Kidney (tissue), 14 donors: Measurements from ENCODE around the gene ECHDC3. TPM values are rescaled to one million over a fixed set of nuclear protein-coding genes. Genes with fewer than 3 reads are reported as not detected.

Source experiments
- DNase-seq, 5 donors: peaks; one replicate each; pipeline ENCODE4 v3.0.0-alpha.2; 2013 to 2020
- FAIRE-seq: peaks from 2 replicates; lab custom pipeline; 2012; peaks lifted over from hg19 to GRCh38; lab: Jason Lieb, UNC
- H3K27ac ChIP-seq, 2 donors: one replicate each; pipeline ENCODE4 v1.7.0; 2013; ENCODE audit warnings: low read depth in 2 of 2, low read length in 2 of 2, inconsistent platforms in 1 of 2
- H3K27me3 ChIP-seq: one replicate; pipeline ENCODE4 v1.7.1; 2013; ENCODE audit warnings: low read length, inconsistent platforms; ENCODE audit not compliant: control insufficient read depth, insufficient read depth
- H3K36me3 ChIP-seq, 3 donors: one replicate each; pipeline versions ENCODE4 v1.7.0 to v1.7.1; 2013; ENCODE audit warnings: low read length in 3 of 3, control low read depth in 1 of 3, inconsistent platforms in 1 of 3; ENCODE audit not compliant: insufficient read depth in 3 of 3, control insufficient read depth in 2 of 3
- H3K4me1 ChIP-seq, 3 donors: one replicate each; pipeline versions ENCODE4 v1.7.0 to v1.7.1; 2013; ENCODE audit warnings: low read length in 3 of 3, inconsistent platforms in 1 of 3, low read depth in 1 of 3; ENCODE audit not compliant: control insufficient read depth in 2 of 3, insufficient read depth in 2 of 3
- H3K4me3 ChIP-seq, 3 donors: one replicate each; pipeline versions ENCODE4 v1.7.0 to v1.8.1; 2013; ENCODE audit warnings: low read length in 3 of 3, control low read depth in 1 of 3, inconsistent platforms in 1 of 3
- H3K9ac ChIP-seq, 3 donors: one replicate each; pipeline versions ENCODE4 v1.7.0 to v1.7.1; 2013; ENCODE audit warnings: low read length in 3 of 3, control low read depth in 1 of 3, inconsistent platforms in 1 of 3
- H3K9me3 ChIP-seq, 3 donors: one replicate each; pipeline versions ENCODE4 v1.7.0 to v1.7.1; 2013; ENCODE audit warnings: low read length in 3 of 3, control low read depth in 1 of 3, inconsistent platforms in 1 of 3; ENCODE audit not compliant: control insufficient read depth in 2 of 3, insufficient read depth in 1 of 3
- intact Hi-C: fragments of 100-400 bp; cut with DNase I; formaldehyde crosslinking; loops from one replicate; pipeline ENCODE4 v1.11.1; 2022
- polyA plus RNA-seq: library from polyadenylated mRNA; stranded (reverse); fragments of 350-450 nt; fragmentation: Illumina TruSeq; extraction: RNeasy Lipid Tissue Mini Kit (QIAGEN cat#74804); gene quantifications from one replicate; pipeline ENCODE4 v1.2.3, GENCODE V29; 2014; ENCODE audit warnings: low read depth, low replicate concordance; ENCODE audit not compliant: insufficient read depth
- total RNA-seq: library from RNA; stranded (reverse); fragmentation: NEBNext Ultra II Directional; extraction: Animal tissue kit (Norgen Biotek cat#: 25700); gene quantifications from one replicate; pipeline ENCODE4 v1.2.1, GENCODE V29; 2021
- TF ChIP-seq, protein P1 (sequence below): IDR thresholded peaks from 3 replicates; pipeline ENCODE4 v1.5.1; 2012; ENCODE audit warnings: mild to moderate bottlenecking, moderate library complexity, borderline replicate concordance; ENCODE audit not compliant: insufficient read depth; ENCODE audit errors: extremely low read depth
- donor health status: control.
- donor health status: control.
- donor health status: control.
- donor health status: control.
- donor health status: control.
- donor health status: DM: yes; HTN: yes; CAD: no.
- donor health status: Normal renal cell carcinoma (clear cell type).

The ECHDC3 gene
- total and polyA plus RNA-seq, 2 donors from 2014 or later = 32.4 to 132 TPM

GRCh38 chr10:11756766-11757315 is 14.7 kb downstream of the ECHDC3 start:
- Histone ChIP-seq H3K9me3 (no peaks in the 10 kb centered on the region), H3K4me1 (peaks cover 0 to 15% (median 9%) of the 10 kb centered on the region in 3 donors), H3K27ac (peak overlapping the region; percentile 37 to 51), H3K36me3 (peaks cover 2 to 9% (median 8%) of the 10 kb centered on the region in 3 donors), H3K9ac (no peak overlapping the region), H3K27me3 (no peaks in the 10 kb centered on the region), H3K4me3 (no peak overlapping the region)
- TF ChIP-seq, protein P1, sequence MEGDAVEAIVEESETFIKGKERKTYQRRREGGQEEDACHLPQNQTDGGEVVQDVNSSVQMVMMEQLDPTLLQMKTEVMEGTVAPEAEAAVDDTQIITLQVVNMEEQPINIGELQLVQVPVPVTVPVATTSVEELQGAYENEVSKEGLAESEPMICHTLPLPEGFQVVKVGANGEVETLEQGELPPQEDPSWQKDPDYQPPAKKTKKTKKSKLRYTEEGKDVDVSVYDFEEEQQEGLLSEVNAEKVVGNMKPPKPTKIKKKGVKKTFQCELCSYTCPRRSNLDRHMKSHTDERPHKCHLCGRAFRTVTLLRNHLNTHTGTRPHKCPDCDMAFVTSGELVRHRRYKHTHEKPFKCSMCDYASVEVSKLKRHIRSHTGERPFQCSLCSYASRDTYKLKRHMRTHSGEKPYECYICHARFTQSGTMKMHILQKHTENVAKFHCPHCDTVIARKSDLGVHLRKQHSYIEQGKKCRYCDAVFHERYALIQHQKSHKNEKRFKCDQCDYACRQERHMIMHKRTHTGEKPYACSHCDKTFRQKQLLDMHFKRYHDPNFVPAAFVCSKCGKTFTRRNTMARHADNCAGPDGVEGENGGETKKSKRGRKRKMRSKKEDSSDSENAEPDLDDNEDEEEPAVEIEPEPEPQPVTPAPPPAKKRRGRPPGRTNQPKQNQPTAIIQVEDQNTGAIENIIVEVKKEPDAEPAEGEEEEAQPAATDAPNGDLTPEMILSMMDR = no peak
- intact Hi-C loops = no loop called here
- FAIRE-seq (no peak), DNase-seq (no peak)

GRCh38 chr10:11757454-11757820 is 15.3 kb downstream of the ECHDC3 start:
- Histone ChIP-seq H3K9ac (peak overlapping the region in 1 of 3 donors; percentile 46), H3K4me1 (peaks cover 0 to 15% (median 9%) of the 10 kb centered on the region in 3 donors), H3K27ac (peak overlapping the region; percentile 88 to 89), H3K27me3 (no peaks in the 10 kb centered on the region), H3K4me3 (no peak overlapping the region), H3K9me3 (no peaks in the 10 kb centered on the region), H3K36me3 (peaks cover 2 to 9% (median 8%) of the 10 kb centered on the region in 3 donors)
- TF ChIP-seq, protein P1 = no peak
- intact Hi-C loops = no loop called here
- FAIRE-seq (peak; percentile 39), DNase-seq (peak in 4 of 5 donors; percentile 57 to 90 (median 70))

DNA sequence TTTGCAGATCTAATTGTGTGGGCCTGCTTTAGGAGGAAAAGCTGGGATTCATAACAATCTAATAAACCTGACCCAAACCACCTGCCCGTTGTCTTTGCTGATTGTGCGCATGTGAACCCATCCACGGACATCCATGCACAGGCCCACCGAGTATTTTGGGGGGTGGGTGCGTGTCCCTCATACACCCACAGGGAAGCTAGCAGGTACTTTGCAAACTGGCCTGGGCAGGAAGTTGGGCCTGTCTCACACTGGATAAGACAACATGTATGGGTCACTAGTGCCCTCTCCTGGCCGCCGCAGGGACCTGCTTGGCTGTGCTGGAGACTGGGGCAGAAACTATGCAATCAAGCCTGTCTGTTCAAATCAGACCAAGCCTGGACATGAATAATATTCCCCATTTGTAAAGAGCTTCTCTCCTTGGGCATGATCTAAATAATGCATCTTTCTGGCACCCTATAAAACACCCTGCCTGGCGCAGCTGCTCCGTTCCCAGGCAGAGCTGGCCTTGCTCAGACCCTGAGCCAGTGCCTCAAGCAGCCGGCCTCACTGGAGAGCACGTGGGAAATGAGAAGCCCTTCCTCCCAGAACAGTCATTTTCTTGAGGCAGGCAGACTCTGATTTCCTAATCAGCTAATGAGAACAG is 15.8 kb downstream of the ECHDC3 start:
- DNase-seq (peak; percentile 89 to 94 (median 91)), FAIRE-seq (no peak)
- Histone ChIP-seq H3K9ac (peak overlapping the region in 1 of 3 donors; percentile 46), H3K4me3 (peak overlapping the region in 1 of 3 donors; percentile 8), H3K9me3 (no peaks in the 10 kb centered on the region), H3K36me3 (peaks cover 0 to 9% (median 6%) of the 10 kb centered on the region in 3 donors), H3K4me1 (peaks cover 0 to 15% (median 9%) of the 10 kb centered on the region in 3 donors), H3K27ac (peak overlapping the region; percentile 88 to 89), H3K27me3 (no peaks in the 10 kb centered on the region)
- intact Hi-C loops = no loop called here
- TF ChIP-seq, protein P1 = peak; percentile 89
